CD8-positive, alpha-beta memory T cell (primary cell): Measurements from ENCODE around the gene WDPCP. TPM values are rescaled to one million over a fixed set of nuclear protein-coding genes. Genes with fewer than 3 reads are reported as not detected.
"Not testable (repeated sequence)": the region's sequence is repeated elsewhere in the genome, so short reads cannot be mapped to it uniquely, and the experiment has no call there.

Experiments
- CTCF ChIA-PET: fragments of 350-600 bp; sonication (Branson Sonifier 250); formaldehyde crosslinking; loops from one replicate; lab custom pipeline; 2021; ENCODE audit warnings: antibody characterized with exemption; lab: Charles Lee
- POLR2A ChIA-PET: fragments of 350-600 bp; sonication (Branson Sonifier 250); formaldehyde crosslinking; loops from one replicate; lab custom pipeline; 2021; ENCODE audit warnings: antibody characterized with exemption; lab: Charles Lee
- DNase-seq, 5 donors: peaks; one replicate each; pipeline versions ENCODE4 v3.0.0 to v3.0.0-alpha.2; 2020 to 2022; ENCODE audit warnings: mixed read lengths in 1 of 5
- H3K27ac ChIP-seq: one replicate; pipeline ENCODE4 v1.7.0; 2013; ENCODE audit warnings: low read depth, mild to moderate bottlenecking, low read length, moderate library complexity
- H3K27me3 ChIP-seq: 2 replicates; pipeline ENCODE4 v1.7.0; 2013; ENCODE audit warnings: low read length, mild to moderate bottlenecking; ENCODE audit not compliant: insufficient read depth, poor library complexity, severe bottlenecking
- H3K36me3 ChIP-seq: 2 replicates; pipeline ENCODE4 v1.7.0; 2013; ENCODE audit warnings: mild to moderate bottlenecking, low read length, moderate library complexity; ENCODE audit not compliant: insufficient read depth
- H3K4me1 ChIP-seq: 2 replicates; pipeline ENCODE4 v1.7.0; 2013; ENCODE audit warnings: mild to moderate bottlenecking, low read length, moderate library complexity; ENCODE audit not compliant: insufficient read depth
- H3K4me3 ChIP-seq: 2 replicates; pipeline ENCODE4 v1.7.0; 2013; ENCODE audit warnings: mild to moderate bottlenecking, low read length
- H3K9me3 ChIP-seq: 2 replicates; pipeline ENCODE4 v1.7.0; 2013; ENCODE audit warnings: mild to moderate bottlenecking, low read length
- H3K27ac Mint-ChIP-seq, 8 donors: one replicate each; pipeline ENCODE4 v1.8.0; 2020 to 2021; ENCODE audit warnings: mixed read lengths in 8 of 8, mild to moderate bottlenecking in 6 of 8, inconsistent platforms in 3 of 8, moderate library complexity in 3 of 8
- H3K27me3 Mint-ChIP-seq, 2 donors: one replicate each; pipeline ENCODE4 v1.8.0; 2020 to 2021; ENCODE audit warnings: mixed read lengths in 2 of 2, mild to moderate bottlenecking in 1 of 2, moderate library complexity in 1 of 2
- H3K36me3 Mint-ChIP-seq, 3 donors: one replicate each; pipeline ENCODE4 v1.8.0; 2020 to 2021; ENCODE audit warnings: mixed read lengths in 3 of 3, inconsistent platforms in 1 of 3, mild to moderate bottlenecking in 1 of 3
- H3K4me1 Mint-ChIP-seq, 3 donors: one replicate each; pipeline ENCODE4 v1.8.0; 2020 to 2021; ENCODE audit warnings: mixed read lengths in 3 of 3, inconsistent platforms in 1 of 3, mild to moderate bottlenecking in 1 of 3
- H3K4me3 Mint-ChIP-seq, 7 donors: one replicate each; pipeline ENCODE4 v1.8.0; 2020 to 2021; ENCODE audit warnings: mixed read lengths in 7 of 7, mild to moderate bottlenecking in 6 of 7, moderate library complexity in 4 of 7, inconsistent platforms in 2 of 7
- H3K9me3 Mint-ChIP-seq, 5 donors: one replicate each; pipeline ENCODE4 v1.8.0; 2020 to 2022; ENCODE audit warnings: mixed read lengths in 5 of 5, mild to moderate bottlenecking in 3 of 5, moderate library complexity in 2 of 5, inconsistent platforms in 1 of 5
- polyA plus RNA-seq: library from polyadenylated mRNA; unstranded; fragments of 300-500 nt; fragmentation: Illumina TruSeq; gene quantifications from one replicate; pipeline ENCODE4 v1.2.3, GENCODE V29; 2021
- total RNA-seq, 2 experiments: library from RNA; stranded (reverse); gene quantifications; one replicate each; pipeline ENCODE4 v1.2.3, GENCODE V29; 2021

The WDPCP gene
- total and polyA plus RNA-seq, 3 experiments from 2014 or later = 5.9 to 7.9 (median 7.2) TPM

DNA sequence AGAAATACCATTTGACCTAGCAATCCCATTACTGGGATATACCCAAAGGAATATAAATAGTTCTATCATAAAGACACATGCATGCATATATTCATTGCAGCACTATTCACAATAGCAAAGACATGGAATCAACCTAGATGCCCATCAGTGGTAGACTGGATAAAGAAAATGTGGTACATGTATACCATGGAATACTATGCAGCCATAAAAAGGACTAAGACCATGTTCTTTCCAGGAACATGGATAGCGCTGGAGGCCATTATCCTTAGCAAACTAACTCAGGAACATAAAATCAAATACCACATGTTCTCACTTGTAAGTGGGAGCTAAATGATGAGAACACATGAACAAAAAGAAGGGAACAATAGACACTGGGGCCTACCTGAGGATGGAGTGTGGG, 119.0 kb downstream of the WDPCP start:
- POLR2A ChIA-PET, H3K27me3 ChIP-seq, H3K36me3 ChIP-seq, H3K4me3 ChIP-seq, H3K27me3 Mint-ChIP-seq, H3K9me3 ChIP-seq, CTCF ChIA-PET, H3K4me1 ChIP-seq, DNase-seq, H3K27ac Mint-ChIP-seq, H3K4me3 Mint-ChIP-seq, H3K27ac ChIP-seq, H3K4me1 Mint-ChIP-seq: not testable (repeated sequence)
- Mint-ChIP-seq H3K36me3 (peaks cover 10 to 34% (median 14%) of the 10 kb centered on the region in 3 donors), H3K9me3 (peaks cover 3 to 12% (median 6%) of the 10 kb centered on the region in 5 donors)

DNA sequence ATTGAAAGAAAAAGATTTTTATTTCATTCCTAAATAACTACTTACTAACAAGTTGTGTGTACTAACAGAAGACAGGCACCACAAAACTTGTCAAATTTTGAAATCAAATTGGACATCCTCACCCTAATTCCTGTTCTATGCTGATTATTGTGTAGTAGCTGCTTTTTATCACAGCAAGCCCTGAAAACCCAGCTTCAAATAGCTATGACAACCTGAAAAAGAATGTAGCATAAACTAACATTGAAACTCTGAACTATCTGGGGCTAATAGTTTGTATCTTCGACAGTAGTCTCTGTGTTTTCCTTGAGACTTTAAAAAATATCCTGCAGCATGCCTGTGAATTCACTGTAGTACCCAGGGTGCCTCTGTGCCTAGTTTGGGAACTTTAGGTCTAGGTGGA, 122.6 kb downstream of the WDPCP start:
- H3K4me3 Mint-ChIP-seq = no peak overlapping the region
- H3K36me3 Mint-ChIP-seq = peaks cover 31 to 53% (median 39%) of the 10 kb centered on the region in 3 donors
- Histone ChIP-seq H3K36me3 (no peaks in the 10 kb centered on the region), H3K4me3 (no peak overlapping the region), H3K4me1 (no peaks in the 10 kb centered on the region), H3K9me3 (peaks cover 5% of the 10 kb centered on the region), H3K27ac (no peak overlapping the region), H3K27me3 (no peaks in the 10 kb centered on the region)
- CTCF ChIA-PET = no interaction called here
- no peaks in the 10 kb centered on the region for H3K4me1 Mint-ChIP-seq
- DNase-seq = no peak
- no peaks in the 10 kb centered on the region for H3K27me3 Mint-ChIP-seq
- peak overlapping the region in 1 of 8 donors; percentile 16 for H3K27ac Mint-ChIP-seq
- peaks cover 3 to 23% (median 14%) of the 10 kb centered on the region in 5 donors for H3K9me3 Mint-ChIP-seq
- POLR2A ChIA-PET = no interaction called here

DNA sequence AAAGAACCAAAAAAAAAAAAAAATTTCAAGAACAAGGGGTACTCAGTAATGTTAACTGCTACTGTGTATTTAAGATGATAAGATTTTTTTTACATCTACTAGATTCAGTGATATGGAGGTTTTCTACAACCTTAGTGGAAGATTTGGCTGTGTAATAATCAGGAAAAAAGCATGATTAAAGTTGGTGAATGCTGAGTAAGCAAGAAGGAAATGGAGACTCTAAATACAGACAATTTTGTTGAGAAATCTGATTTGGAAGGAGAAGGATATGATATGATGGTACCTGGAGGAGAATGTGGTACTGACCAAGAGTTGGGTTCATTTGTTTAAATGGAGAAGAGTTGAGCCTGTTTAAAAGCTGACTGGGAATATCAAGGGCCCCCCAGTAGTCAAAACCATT, 125.1 kb downstream of the WDPCP start:
- no peaks in the 10 kb centered on the region for H3K4me1 Mint-ChIP-seq
- ChIA-PET CTCF (no interaction called here), POLR2A (no interaction called here)
- Histone ChIP-seq H3K4me1 (no peaks in the 10 kb centered on the region), H3K9me3 (peaks cover 5% of the 10 kb centered on the region), H3K27me3 (no peaks in the 10 kb centered on the region), H3K36me3 (no peaks in the 10 kb centered on the region), H3K27ac (no peak overlapping the region), H3K4me3 (no peak overlapping the region)
- peaks cover 5 to 41% (median 17%) of the 10 kb centered on the region in 5 donors for H3K9me3 Mint-ChIP-seq
- H3K27me3 Mint-ChIP-seq = no peaks in the 10 kb centered on the region
- no peak overlapping the region for H3K4me3 Mint-ChIP-seq
- H3K36me3 Mint-ChIP-seq = peaks cover 33 to 60% (median 50%) of the 10 kb centered on the region in 3 donors
- no peak for DNase-seq
- peak overlapping the region in 1 of 8 donors; percentile 39 for H3K27ac Mint-ChIP-seq

- Mint-ChIP-seq H3K4me1 (peaks cover 18 to 25% (median 24%) of the 10 kb centered on the region in 3 donors), H3K27me3 (no peaks in the 10 kb centered on the region), H3K27ac (no peak overlapping the region), H3K36me3 (peaks cover 5 to 24% (median 10%) of the 10 kb centered on the region in 3 donors), H3K9me3 (peaks cover 4 to 12% (median 5%) of the 10 kb centered on the region in 5 donors), H3K4me3 (no peak overlapping the region)
- POLR2A ChIA-PET = no interaction called here
- CTCF ChIA-PET = no interaction called here
- Histone ChIP-seq H3K36me3 (no peaks in the 10 kb centered on the region), H3K9me3 (no peaks in the 10 kb centered on the region), H3K4me3 (no peak overlapping the region), H3K4me1 (no peaks in the 10 kb centered on the region), H3K27ac (no peak overlapping the region), H3K27me3 (no peaks in the 10 kb centered on the region)
- DNase-seq = no peak
Measured at GRCh38 chr2:63446658-63447057, 141.6 kb downstream of the WDPCP start.

DNA sequence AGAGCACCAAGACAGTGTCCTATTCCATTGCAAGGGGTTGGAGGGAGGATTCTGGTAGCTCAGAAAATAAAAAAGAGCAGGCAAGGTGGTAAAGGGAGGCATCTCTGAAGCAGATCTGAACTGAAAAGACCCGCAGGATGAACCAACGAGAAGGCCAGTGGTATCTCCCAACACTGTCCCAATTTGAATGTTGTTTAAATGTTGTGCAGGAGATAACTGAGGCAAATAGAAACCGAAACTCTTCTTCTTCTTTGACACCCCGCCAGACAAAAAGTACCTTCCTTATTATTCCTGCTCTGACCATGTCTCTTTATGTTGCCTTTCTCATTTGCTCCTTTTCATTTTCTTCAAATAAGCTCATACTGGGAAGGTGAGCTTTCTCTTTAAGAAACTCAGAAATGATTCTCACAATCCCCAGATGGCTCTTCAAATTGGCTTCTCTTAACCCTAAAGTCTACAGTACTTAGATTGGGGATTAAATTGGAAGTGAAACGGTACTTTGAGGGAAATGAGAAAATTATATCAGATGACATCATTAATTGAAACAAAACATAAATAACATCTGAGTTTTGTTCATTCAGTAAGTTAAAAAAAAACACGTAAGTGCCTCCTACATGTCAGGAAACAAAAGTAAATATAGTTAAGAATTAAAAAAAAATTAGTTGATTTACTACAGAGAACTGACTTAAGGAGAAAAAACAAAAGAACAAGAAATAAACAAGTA, 143.6 kb downstream of the WDPCP start:
- Mint-ChIP-seq H3K9me3 (peaks cover 0 to 2% (median 0%) of the 10 kb centered on the region in 5 donors), H3K27ac (peak overlapping the region in 5 of 8 donors; percentile 30 to 80 (median 62)), H3K4me1 (peaks cover 11 to 15% (median 15%) of the 10 kb centered on the region in 3 donors), H3K4me3 (peak overlapping the region in 6 of 7 donors; percentile 18 to 66 (median 62)), H3K36me3 (peaks cover 2 to 8% (median 7%) of the 10 kb centered on the region in 3 donors), H3K27me3 (no peaks in the 10 kb centered on the region)
- Histone ChIP-seq H3K4me3 (no peak overlapping the region), H3K4me1 (no peaks in the 10 kb centered on the region), H3K9me3 (no peaks in the 10 kb centered on the region), H3K27me3 (no peaks in the 10 kb centered on the region), H3K27ac (no peak overlapping the region), H3K36me3 (no peaks in the 10 kb centered on the region)
- CTCF ChIA-PET = no interaction called here
- POLR2A ChIA-PET = no interaction called here
- no peak for DNase-seq

DNA sequence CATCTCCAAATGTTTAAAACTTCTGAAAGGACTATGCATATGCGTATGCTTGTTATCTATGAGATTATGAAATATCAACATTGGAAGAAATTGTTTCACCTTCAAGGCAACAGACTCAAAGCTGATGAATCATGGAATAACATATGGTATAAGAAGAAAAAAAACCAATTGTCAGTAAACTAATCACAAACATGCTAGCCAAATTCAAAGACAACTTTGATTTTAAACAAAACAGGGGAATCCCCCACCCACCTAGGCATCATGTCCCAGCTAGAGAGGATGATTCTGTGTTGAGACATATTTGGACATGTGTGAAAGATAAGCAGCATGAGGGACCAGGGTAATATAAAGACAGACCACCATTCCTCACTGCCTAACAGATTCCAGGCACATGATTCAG, 147.7 kb downstream of the WDPCP start:
- Mint-ChIP-seq H3K4me3 (no peak overlapping the region), H3K4me1 (peaks cover 9 to 15% (median 12%) of the 10 kb centered on the region in 3 donors), H3K27ac (no peak overlapping the region), H3K36me3 (peaks cover 4 to 9% (median 8%) of the 10 kb centered on the region in 3 donors), H3K27me3 (no peaks in the 10 kb centered on the region), H3K9me3 (no peaks in the 10 kb centered on the region)
- DNase-seq = no peak
- no peaks in the 10 kb centered on the region for H3K9me3 ChIP-seq
- H3K27me3 ChIP-seq = no peaks in the 10 kb centered on the region
- no peaks in the 10 kb centered on the region for H3K36me3 ChIP-seq
- ChIA-PET CTCF (no interaction called here), POLR2A (no interaction called here)
- no peak overlapping the region for H3K4me3 ChIP-seq
- H3K27ac ChIP-seq = no peak overlapping the region
- H3K4me1 ChIP-seq = no peaks in the 10 kb centered on the region

DNA sequence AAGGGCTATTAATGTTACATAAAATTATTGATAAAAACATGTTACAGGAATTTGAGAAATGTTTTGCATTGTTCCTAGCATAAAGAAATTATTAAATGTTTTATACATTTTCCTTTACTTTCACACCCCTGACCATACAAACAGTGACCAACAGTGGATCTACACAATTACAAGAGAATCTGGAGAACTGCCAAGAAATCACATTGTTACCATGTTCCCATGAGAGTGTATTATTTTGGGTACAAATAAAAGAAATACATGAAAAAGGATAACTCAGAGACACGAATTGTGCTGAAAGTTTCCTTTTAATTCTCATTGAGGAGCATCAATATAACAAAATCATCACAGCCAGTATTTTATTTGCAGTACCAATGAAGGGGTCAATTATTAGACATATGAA, 150.1 kb downstream of the WDPCP start:
- Mint-ChIP-seq H3K4me3 (no peak overlapping the region), H3K27me3 (no peaks in the 10 kb centered on the region), H3K27ac (no peak overlapping the region), H3K9me3 (no peaks in the 10 kb centered on the region), H3K36me3 (peaks cover 8 to 14% (median 9%) of the 10 kb centered on the region in 3 donors), H3K4me1 (no peaks in the 10 kb centered on the region)
- no peaks in the 10 kb centered on the region for H3K9me3 ChIP-seq
- H3K36me3 ChIP-seq = no peaks in the 10 kb centered on the region
- no peaks in the 10 kb centered on the region for H3K4me1 ChIP-seq
- no peaks in the 10 kb centered on the region for H3K27me3 ChIP-seq
- DNase-seq = no peak
- no peak overlapping the region for H3K4me3 ChIP-seq
- ChIA-PET POLR2A (no interaction called here), CTCF (interaction anchor here (1.5 kb wide), 1 partner anchor 13 kb away, joined by 3 read pairs; no protein-coding TSS in a partner anchor)
- H3K27ac ChIP-seq = no peak overlapping the region

GRCh38 chr2:63436488-63436887, 151.8 kb downstream of the WDPCP start:
- Mint-ChIP-seq H3K36me3 (peaks cover 8 to 20% (median 9%) of the 10 kb centered on the region in 3 donors), H3K27me3 (no peaks in the 10 kb centered on the region), H3K27ac (no peak overlapping the region), H3K9me3 (no peaks in the 10 kb centered on the region), H3K4me3 (no peak overlapping the region), H3K4me1 (no peaks in the 10 kb centered on the region)
- POLR2A ChIA-PET = no interaction called here
- no peaks in the 10 kb centered on the region for H3K36me3 ChIP-seq
- no peaks in the 10 kb centered on the region for H3K27me3 ChIP-seq
- H3K4me1 ChIP-seq = no peaks in the 10 kb centered on the region
- no peaks in the 10 kb centered on the region for H3K9me3 ChIP-seq
- no peak for DNase-seq
- no peak overlapping the region for H3K4me3 ChIP-seq
- H3K27ac ChIP-seq = no peak overlapping the region
- CTCF ChIA-PET = no interaction called here
